Prostate gland (tissue), 2 donors: Measurements from ENCODE around the gene BEND6.
A peak's percentile ranks its signal among the peaks of the same experiment; 100 is the strongest.

Experiments used
- POLR2A ChIP-seq: fragments of 450-650 bp; IDR thresholded peaks from one replicate; pipeline ENCODE4 v1.6.1; 2016; ENCODE audit warnings: antibody characterized with exemption, mild to moderate bottlenecking
- TF ChIP-seq, protein P1 (sequence below), 4 experiments: fragments of 200-600 bp in 2 of 4; fragments of 450-650 bp in 2 of 4; sonication (generic) in 2 of 4; IDR thresholded peaks; 1 replicate in 3 of 4; 2 replicates in 1 of 4; pipeline ENCODE4 v1.5.1; 2016 to 2019; ENCODE audit warnings: antibody characterized with exemption in 4 of 4, mild to moderate bottlenecking in 2 of 4, moderate library complexity in 2 of 4

- peak; percentile 50 for TF ChIP-seq POLR2A
- TF ChIP-seq, protein P1, sequence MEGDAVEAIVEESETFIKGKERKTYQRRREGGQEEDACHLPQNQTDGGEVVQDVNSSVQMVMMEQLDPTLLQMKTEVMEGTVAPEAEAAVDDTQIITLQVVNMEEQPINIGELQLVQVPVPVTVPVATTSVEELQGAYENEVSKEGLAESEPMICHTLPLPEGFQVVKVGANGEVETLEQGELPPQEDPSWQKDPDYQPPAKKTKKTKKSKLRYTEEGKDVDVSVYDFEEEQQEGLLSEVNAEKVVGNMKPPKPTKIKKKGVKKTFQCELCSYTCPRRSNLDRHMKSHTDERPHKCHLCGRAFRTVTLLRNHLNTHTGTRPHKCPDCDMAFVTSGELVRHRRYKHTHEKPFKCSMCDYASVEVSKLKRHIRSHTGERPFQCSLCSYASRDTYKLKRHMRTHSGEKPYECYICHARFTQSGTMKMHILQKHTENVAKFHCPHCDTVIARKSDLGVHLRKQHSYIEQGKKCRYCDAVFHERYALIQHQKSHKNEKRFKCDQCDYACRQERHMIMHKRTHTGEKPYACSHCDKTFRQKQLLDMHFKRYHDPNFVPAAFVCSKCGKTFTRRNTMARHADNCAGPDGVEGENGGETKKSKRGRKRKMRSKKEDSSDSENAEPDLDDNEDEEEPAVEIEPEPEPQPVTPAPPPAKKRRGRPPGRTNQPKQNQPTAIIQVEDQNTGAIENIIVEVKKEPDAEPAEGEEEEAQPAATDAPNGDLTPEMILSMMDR (IDR thresholded peaks at IDR 0.05) = peak in 2 of 4 experiments; percentile 5 to 19
Measured at GRCh38 chr6:57046332-57047256, 91.7 kb downstream of the BEND6 start, which contains the start of gene KIAA1586.
